ENCODE measurements around the gene NDUFAF2.

The NDUFAF2 gene, protein sequence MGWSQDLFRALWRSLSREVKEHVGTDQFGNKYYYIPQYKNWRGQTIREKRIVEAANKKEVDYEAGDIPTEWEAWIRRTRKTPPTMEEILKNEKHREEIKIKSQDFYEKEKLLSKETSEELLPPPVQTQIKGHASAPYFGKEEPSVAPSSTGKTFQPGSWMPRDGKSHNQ

DNA sequence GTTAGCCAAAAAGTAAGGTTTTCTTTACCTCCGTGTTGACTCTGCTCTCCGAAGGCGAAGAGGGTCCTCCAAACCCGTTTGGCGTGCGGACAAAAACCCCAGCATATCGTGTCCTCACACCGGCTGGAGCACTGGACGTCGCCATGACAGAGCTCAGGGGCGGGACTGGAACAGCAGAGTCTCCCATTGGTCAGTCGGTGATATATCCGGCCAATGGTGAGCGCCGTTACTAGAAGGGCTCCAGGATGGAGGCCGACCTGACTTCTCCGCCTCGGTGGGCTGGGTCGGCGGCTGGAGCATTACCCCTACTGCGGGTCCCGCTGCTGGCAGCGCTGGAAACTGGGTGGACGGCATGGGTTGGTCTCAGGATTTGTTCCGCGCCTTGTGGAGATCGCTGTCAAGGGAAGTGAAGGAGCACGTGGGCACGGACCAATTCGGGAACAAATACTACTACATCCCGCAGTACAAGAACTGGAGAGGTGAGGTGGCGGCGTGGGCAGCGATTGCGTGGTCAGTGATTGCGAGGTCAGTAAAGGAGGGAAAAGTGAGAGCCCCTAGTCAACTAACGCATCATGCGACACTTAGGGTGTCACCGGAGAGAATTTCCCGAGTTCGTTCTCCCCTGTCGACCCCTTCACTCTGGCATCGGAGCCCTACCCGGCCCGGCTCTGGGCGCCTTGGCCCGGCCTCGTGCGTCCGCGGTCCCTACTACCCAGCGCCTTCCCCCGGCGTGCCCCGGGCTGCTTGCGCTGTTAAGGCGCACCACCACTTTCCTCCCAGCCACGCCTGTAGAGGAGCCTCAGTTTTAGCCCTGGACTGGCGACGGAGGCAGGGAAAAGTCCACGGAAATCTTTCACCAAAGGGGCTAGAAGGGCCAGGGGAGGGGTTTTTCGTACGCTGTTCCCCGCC lies at the start of gene NDUFAF2, which contains the start of gene ERCC8:
Gene NDUFAF2 (plus strand): TSS at position 302 of the 909 bp plus-strand sequence. CDS start 51 bp downstream, at position 353.
Gene ERCC8 (minus strand): TSS at position 167 of the 909 bp plus-strand sequence. CDS start 62 bp downstream, at position 105.
- peak; percentile 90 for DNase-seq
- Histone ChIP-seq H2AFZ (ENCODE audit: low read depth, low read length) (peak within 1 kb of the TSS; percentile 97), H3K4me3 (ENCODE audit: low read depth in 1 of 2, low read length in 2 of 2) (peak within 1 kb of the TSS; percentile 76 to 98), H3K9me3 (ENCODE audit: insufficient read depth, low read length, severe bottlenecking) (no peaks in the 10 kb centered on the region), H3K4me2 (ENCODE audit: insufficient read depth, low read length) (peak within 1 kb of the TSS; percentile 76), H3K27me3 (ENCODE audit: insufficient read depth, low read length, poor library complexity) (no peaks in the 10 kb centered on the region), H3K79me2 (ENCODE audit: insufficient read depth, low read length) (peaks cover 75% of the 10 kb centered on the region), H4K20me1 (ENCODE audit: insufficient read depth, low read length) (no peaks in the 10 kb centered on the region; the same call in 1 of the 2 replicates), H3K36me3 (ENCODE audit: insufficient read depth, low read length) (no peaks in the 10 kb centered on the region), H3K4me1 (ENCODE audit: insufficient read depth, low read length) (peaks cover 36% of the 10 kb centered on the region), H3K9ac (ENCODE audit: low read depth, low read length) (peak within 1 kb of the TSS; percentile 63), H3K27ac (ENCODE audit: low read length) (peak within 1 kb of the TSS; percentile 82)
- peak; percentile 98 for ATAC-seq (ENCODE audit: insufficient read depth, low read depth)
- no peak for TF ChIP-seq EZH2 (IDR thresholded peaks at IDR 0.05; ENCODE audit: borderline replicate concordance, low read depth, low read length, severe bottlenecking)
- TF ChIP-seq, protein P1, sequence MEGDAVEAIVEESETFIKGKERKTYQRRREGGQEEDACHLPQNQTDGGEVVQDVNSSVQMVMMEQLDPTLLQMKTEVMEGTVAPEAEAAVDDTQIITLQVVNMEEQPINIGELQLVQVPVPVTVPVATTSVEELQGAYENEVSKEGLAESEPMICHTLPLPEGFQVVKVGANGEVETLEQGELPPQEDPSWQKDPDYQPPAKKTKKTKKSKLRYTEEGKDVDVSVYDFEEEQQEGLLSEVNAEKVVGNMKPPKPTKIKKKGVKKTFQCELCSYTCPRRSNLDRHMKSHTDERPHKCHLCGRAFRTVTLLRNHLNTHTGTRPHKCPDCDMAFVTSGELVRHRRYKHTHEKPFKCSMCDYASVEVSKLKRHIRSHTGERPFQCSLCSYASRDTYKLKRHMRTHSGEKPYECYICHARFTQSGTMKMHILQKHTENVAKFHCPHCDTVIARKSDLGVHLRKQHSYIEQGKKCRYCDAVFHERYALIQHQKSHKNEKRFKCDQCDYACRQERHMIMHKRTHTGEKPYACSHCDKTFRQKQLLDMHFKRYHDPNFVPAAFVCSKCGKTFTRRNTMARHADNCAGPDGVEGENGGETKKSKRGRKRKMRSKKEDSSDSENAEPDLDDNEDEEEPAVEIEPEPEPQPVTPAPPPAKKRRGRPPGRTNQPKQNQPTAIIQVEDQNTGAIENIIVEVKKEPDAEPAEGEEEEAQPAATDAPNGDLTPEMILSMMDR (IDR thresholded peaks at IDR 0.05; ENCODE audit: borderline replicate concordance, extremely low read depth, low read length, poor library complexity, severe bottlenecking) = no peak

DNA sequence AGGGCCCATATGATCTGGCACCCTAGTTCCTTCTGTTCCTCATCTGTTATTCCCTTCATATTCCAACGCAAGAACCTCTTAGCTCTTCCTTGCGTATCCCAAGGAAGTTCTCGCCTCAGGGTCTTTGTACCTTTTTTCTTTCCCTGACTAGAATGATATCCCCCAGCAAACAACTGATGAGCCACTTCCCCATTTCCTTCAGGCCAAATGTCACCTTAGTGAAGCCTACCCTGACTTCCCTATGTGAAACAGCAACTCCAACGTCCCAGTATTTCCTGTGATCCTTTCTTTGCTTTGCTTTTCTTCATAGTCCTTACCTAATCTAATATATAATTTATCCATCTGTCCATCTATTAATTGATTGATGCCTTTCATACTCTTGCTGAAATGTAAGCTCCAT lies 48.0 kb upstream of the NDUFAF2 start:
- Histone ChIP-seq H3K4me2 (ENCODE audit: insufficient read depth, low read length) (no peak overlapping the region), H3K9ac (ENCODE audit: low read depth, low read length) (no peak overlapping the region), H3K4me3 (ENCODE audit: low read depth in 1 of 2, low read length in 2 of 2) (no peak overlapping the region), H3K27me3 (ENCODE audit: insufficient read depth, low read length, poor library complexity) (no peaks in the 10 kb centered on the region), H3K4me1 (ENCODE audit: insufficient read depth, low read length) (no peaks in the 10 kb centered on the region), H3K36me3 (ENCODE audit: insufficient read depth, low read length) (peaks cover 47% of the 10 kb centered on the region; the same call in 1 of the 2 replicates), H2AFZ (ENCODE audit: low read depth, low read length) (no peak overlapping the region), H3K9me3 (ENCODE audit: insufficient read depth, low read length, severe bottlenecking) (no peaks in the 10 kb centered on the region), H4K20me1 (ENCODE audit: insufficient read depth, low read length) (no peaks in the 10 kb centered on the region), H3K27ac (ENCODE audit: low read length) (no peak overlapping the region), H3K79me2 (ENCODE audit: insufficient read depth, low read length) (no peaks in the 10 kb centered on the region)
- ATAC-seq (ENCODE audit: insufficient read depth, low read depth) = no peak
- DNase-seq = no peak
- no peak for TF ChIP-seq EZH2 (IDR thresholded peaks at IDR 0.05; ENCODE audit: borderline replicate concordance, low read depth, low read length, severe bottlenecking)
- TF ChIP-seq, protein P1 (IDR thresholded peaks at IDR 0.05; ENCODE audit: borderline replicate concordance, extremely low read depth, low read length, poor library complexity, severe bottlenecking) = no peak

DNA sequence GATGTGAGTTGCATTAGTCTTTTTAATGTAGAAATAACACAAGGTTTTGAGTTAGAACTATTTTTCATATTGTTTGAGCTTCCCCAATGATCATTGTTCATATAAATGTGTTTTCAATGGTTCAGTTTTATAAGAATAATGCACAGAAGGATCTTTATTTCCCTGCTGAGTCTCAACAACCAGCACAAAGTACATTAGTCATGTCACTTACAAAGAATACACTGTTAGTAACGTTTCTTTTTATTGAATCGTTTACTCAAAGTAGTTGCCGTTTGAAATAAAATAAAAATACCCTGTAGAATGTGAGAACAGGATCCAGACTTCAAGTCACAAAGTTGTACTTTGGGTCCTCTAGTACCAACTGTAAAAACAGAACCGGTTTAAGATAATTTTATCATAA lies 41.6 kb upstream of the NDUFAF2 start:
- Histone ChIP-seq H3K4me1 (ENCODE audit: insufficient read depth, low read length) (no peaks in the 10 kb centered on the region), H3K27me3 (ENCODE audit: insufficient read depth, low read length, poor library complexity) (no peaks in the 10 kb centered on the region), H3K4me3 (ENCODE audit: low read depth in 1 of 2, low read length in 2 of 2) (no peak overlapping the region), H3K36me3 (ENCODE audit: insufficient read depth, low read length) (peaks cover 4% of the 10 kb centered on the region; the same call in 1 of the 2 replicates), H3K9me3 (ENCODE audit: insufficient read depth, low read length, severe bottlenecking) (no peaks in the 10 kb centered on the region), H3K4me2 (ENCODE audit: insufficient read depth, low read length) (no peak overlapping the region), H4K20me1 (ENCODE audit: insufficient read depth, low read length) (no peaks in the 10 kb centered on the region), H2AFZ (ENCODE audit: low read depth, low read length) (no peak overlapping the region), H3K9ac (ENCODE audit: low read depth, low read length) (no peak overlapping the region), H3K27ac (ENCODE audit: low read length) (no peak overlapping the region), H3K79me2 (ENCODE audit: insufficient read depth, low read length) (no peaks in the 10 kb centered on the region)
- DNase-seq (no peak), ATAC-seq (ENCODE audit: insufficient read depth, low read depth) (no peak)
- TF ChIP-seq, protein P1 (IDR thresholded peaks at IDR 0.05; ENCODE audit: borderline replicate concordance, extremely low read depth, low read length, poor library complexity, severe bottlenecking) = no peak
- TF ChIP-seq EZH2 (IDR thresholded peaks at IDR 0.05; ENCODE audit: borderline replicate concordance, low read depth, low read length, severe bottlenecking) = no peak
